Measurements from ENCODE around the gene PPP2R3A. TPM values are rescaled to one million over a fixed set of nuclear protein-coding genes. Genes with fewer than 3 reads are reported as not detected.

PPP2R3A gene
- total and polyA plus RNA-seq, 9 donors = 4.6 to 17.7 (median 12.2) TPM

DNA sequence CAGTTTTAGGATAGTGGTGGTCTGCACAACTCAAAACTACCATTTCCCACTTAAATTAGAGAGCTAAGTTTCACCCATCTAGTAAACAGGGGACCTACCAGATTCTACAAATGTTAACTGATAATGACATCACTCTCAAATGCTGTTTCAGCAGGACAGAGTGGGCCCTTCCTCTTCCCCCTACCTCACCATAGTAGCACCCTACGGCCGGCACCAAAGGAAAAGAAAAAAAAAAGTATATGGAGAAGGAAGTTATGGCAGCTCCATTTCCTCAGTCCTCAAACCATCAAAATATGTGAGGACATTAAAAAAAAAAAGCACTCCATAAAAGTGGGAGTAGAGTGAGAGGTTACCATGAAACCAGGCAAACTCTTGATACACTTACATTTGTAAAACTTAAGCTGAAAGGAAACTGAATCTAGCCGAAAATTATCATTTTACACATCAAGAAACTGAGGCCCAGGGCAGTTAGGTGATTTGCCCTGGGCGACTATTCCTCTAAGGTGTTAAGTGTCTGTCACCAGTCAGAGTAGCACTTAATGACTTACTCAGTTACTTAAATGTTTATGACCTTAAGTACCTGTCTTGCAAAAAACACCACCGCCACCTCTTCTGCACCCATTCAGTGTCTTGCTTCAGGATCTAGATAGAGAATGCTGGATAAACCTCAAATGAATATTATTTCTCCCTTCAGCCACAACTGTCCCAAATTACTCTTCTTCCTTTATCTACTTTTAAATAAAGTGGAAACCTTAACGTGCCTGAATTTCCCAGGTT is 227.9 kb downstream of the PPP2R3A start:
- intact Hi-C loops (cut with DNase I) = no loop called here
- H3K36me3 ChIP-seq = no peaks in the 10 kb centered on the region

GRCh38 chr3:136194409-136195257 is 229.1 kb downstream of the PPP2R3A start:
- H3K9me3 ChIP-seq = no peaks in the 10 kb centered on the region
- peak overlapping the region; percentile 92 for H3K4me3 ChIP-seq
- peak overlapping the region; percentile 99 to 100 for H3K27ac ChIP-seq
- H3K4me1 ChIP-seq (ENCODE audit: insufficient read depth) = peaks cover 14% of the 10 kb centered on the region
- TF ChIP-seq EP300 (IDR thresholded peaks at IDR 0.05) (no peak), POLR2A (IDR thresholded peaks at IDR 0.05) (no peak), CTCF (IDR thresholded peaks at IDR 0.05) (no peak)
- 0% methylated on average over 47 of the region's 47 CpGs for WGBS, 3 donors
- peak; percentile 11 to 46 (median 28) for DNase-seq
- H3K36me3 ChIP-seq = no peaks in the 10 kb centered on the region
- intact Hi-C loops (cut with DNase I) = loop anchor here in 1 of 4 donors (5.0 kb wide), 1 partner anchor 53 kb away; no protein-coding TSS in a partner anchor
- no peaks in the 10 kb centered on the region for H3K27me3 ChIP-seq

More for the DNA sequence above, 227.9 kb downstream of the PPP2R3A start:
- Histone ChIP-seq H3K9me3 (no peaks in the 10 kb centered on the region), H3K27me3 (no peaks in the 10 kb centered on the region), H3K4me1 (ENCODE audit: insufficient read depth) (peaks cover 17% of the 10 kb centered on the region), H3K4me3 (peak overlapping the region; percentile 92), H3K27ac (peak overlapping the region in 1 of 2 donors; percentile 19)
- 1 to 4% (median 3%) methylated on average over 6 of the region's 6 CpGs for WGBS, 3 donors
- TF ChIP-seq EP300 (IDR thresholded peaks at IDR 0.05) = no peak
- no peak for TF ChIP-seq CTCF (IDR thresholded peaks at IDR 0.05)
- TF ChIP-seq POLR2A (IDR thresholded peaks at IDR 0.05) = no peak
- DNase-seq = no peak

- Histone ChIP-seq H3K4me3 (peak overlapping the region; percentile 92), H3K9me3 (no peaks in the 10 kb centered on the region), H3K27ac (peak overlapping the region; percentile 99 to 100), H3K27me3 (no peaks in the 10 kb centered on the region), H3K4me1 (ENCODE audit: insufficient read depth) (peaks cover 7% of the 10 kb centered on the region), H3K36me3 (no peaks in the 10 kb centered on the region)
- peak in 4 of 5 donors; percentile 81 to 89 (median 84) for DNase-seq
- intact Hi-C loops (cut with DNase I) = loop anchor here in 1 of 4 donors (1.0 to 5.0 kb wide), 2 partner anchors 52 to 557 kb away; partner anchors contain the start of gene STAG1
- WGBS, 3 donors = 0 to 1% (median 0%) methylated on average over 66 to 102 of the region's 103 CpGs
- TF ChIP-seq EP300 (IDR thresholded peaks at IDR 0.05) = no peak
- TF ChIP-seq POLR2A (IDR thresholded peaks at IDR 0.05) = peak; percentile 20
These were observed 229.9 kb downstream of the PPP2R3A start for GRCh38 chr3:136195258-136196063.

DNA sequence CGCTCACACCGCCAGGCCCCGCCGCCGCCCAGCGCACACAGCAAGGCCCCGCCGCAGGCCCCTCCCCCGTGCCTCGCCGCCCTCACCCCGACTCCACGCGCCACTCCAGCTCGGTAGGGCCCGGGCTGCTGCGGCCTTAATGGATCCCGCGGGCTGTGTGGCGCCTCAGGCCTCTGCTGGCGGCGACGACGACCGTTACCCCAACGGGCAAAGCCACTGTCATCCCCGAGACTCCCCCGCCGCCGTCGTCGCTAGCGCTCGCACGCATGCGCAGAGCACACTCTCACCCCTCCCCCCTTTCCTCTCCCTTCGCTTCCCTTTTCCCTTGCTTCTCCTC is 230.5 kb downstream of the PPP2R3A start, which contains the start of gene MSL2:
MSL2 (minus strand) TSS at position 272 of the 337 bp plus-strand sequence. CDS start 1,222 bp downstream, outside the sequence.
- TF ChIP-seq CTCF (IDR thresholded peaks at IDR 0.05) = peak in 1 of 3 donors; percentile 30
- no peak for TF ChIP-seq EP300 (IDR thresholded peaks at IDR 0.05)
- peak; percentile 82 for TF ChIP-seq POLR2A (IDR thresholded peaks at IDR 0.05)
- Histone ChIP-seq H3K4me3 (peak within 1 kb of the TSS; percentile 92), H3K27ac (peak within 1 kb of the TSS; percentile 99 to 100), H3K4me1 (ENCODE audit: insufficient read depth) (peaks cover 6% of the 10 kb centered on the region), H3K27me3 (no peaks in the 10 kb centered on the region), H3K9me3 (no peaks in the 10 kb centered on the region), H3K36me3 (no peaks in the 10 kb centered on the region)
- 1% methylated on average over 30 to 37 of the region's 37 CpGs for WGBS, 3 donors
- intact Hi-C loops (cut with DNase I) = loop anchor here in 1 of 4 donors (1.0 to 5.0 kb wide), 2 partner anchors 51 to 556 kb away; partner anchors contain the start of gene STAG1
- DNase-seq = peak in 1 of 5 donors; percentile 87

Measured in ovary (tissue), 9 donors.